T-helper 1 cell treated with Interleukin-12 subunit alpha and Interleukin-12 subunit beta and Interleukin-4 antibody, amounts not matched to agents 30 μg/mL and 1 μg/mL, for 36 hours (primary cell): Measurements from ENCODE around the gene TMEM231.
A peak's percentile ranks its signal among the peaks of the same experiment; 100 is the strongest.
"Not testable (repeated sequence)": the region's sequence is repeated elsewhere in the genome, so short reads cannot be mapped to it uniquely, and the experiment has no call there.

Experiments used
- H3K27ac Mint-ChIP-seq: one replicate; pipeline ENCODE4 v1.8.0; 2021; ENCODE audit warnings: mild to moderate bottlenecking, mixed read lengths
- H3K27me3 Mint-ChIP-seq: one replicate; pipeline ENCODE4 v1.8.0; 2021; ENCODE audit warnings: low read depth, mixed read lengths
- H3K36me3 Mint-ChIP-seq: one replicate; pipeline ENCODE4 v1.8.0; 2021; ENCODE audit warnings: low read depth, mixed read lengths
- H3K4me1 Mint-ChIP-seq: one replicate; pipeline ENCODE4 v1.8.0; 2021; ENCODE audit warnings: low read depth, mixed read lengths
- H3K4me3 Mint-ChIP-seq: one replicate; pipeline ENCODE4 v1.8.0; 2021; ENCODE audit warnings: mild to moderate bottlenecking, moderate library complexity, mixed read lengths
- H3K9me3 Mint-ChIP-seq: one replicate; pipeline ENCODE4 v1.8.0; 2021; ENCODE audit warnings: mixed read lengths

The TMEM231 gene, protein sequence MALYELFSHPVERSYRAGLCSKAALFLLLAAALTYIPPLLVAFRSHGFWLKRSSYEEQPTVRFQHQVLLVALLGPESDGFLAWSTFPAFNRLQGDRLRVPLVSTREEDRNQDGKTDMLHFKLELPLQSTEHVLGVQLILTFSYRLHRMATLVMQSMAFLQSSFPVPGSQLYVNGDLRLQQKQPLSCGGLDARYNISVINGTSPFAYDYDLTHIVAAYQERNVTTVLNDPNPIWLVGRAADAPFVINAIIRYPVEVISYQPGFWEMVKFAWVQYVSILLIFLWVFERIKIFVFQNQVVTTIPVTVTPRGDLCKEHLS

GRCh38 chr16:75555707-75556430 lies at the start of gene TMEM231:
TMEM231 (minus strand) TSS chr16:75556252; CDS start chr16:75556209, 43 bp downstream.
- Mint-ChIP-seq H3K27ac (peak within 1 kb of the TSS; percentile 85), H3K27me3 (peaks cover 16% of the 10 kb centered on the region), H3K4me3 (peak within 1 kb of the TSS; percentile 86), H3K36me3 (no peaks in the 10 kb centered on the region), H3K4me1 (peaks cover 13% of the 10 kb centered on the region), H3K9me3 (no peaks in the 10 kb centered on the region)

DNA sequence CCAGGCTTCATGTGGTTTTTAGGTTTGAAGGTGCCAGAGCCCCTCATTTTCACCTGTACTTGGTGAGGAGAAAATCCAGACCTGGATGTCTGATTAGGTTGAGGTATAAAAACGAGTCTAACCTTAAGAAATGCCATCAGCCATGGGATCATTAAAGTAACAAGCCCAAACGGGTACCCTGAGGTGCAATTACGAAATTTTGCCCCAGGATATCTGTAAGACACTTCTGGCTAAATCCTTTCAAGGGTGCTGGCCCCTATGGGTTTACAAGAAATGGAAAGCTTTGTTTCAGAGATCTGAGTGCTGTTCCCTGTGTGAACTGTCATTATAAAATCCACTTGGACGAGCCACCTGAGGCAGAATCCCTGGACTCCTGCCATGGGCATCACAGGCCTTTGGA lies 47.2 kb upstream of the TMEM231 start:
- Mint-ChIP-seq H3K4me3 (no peak overlapping the region), H3K27ac (no peak overlapping the region), H3K36me3 (peaks cover 34% of the 10 kb centered on the region), H3K4me1 (peaks cover 1% of the 10 kb centered on the region), H3K27me3 (no peaks in the 10 kb centered on the region), H3K9me3 (peaks cover 9% of the 10 kb centered on the region)

GRCh38 chr16:75599452-75600277 lies 43.6 kb upstream of the TMEM231 start:
- H3K27me3 Mint-ChIP-seq: no peaks in the 10 kb centered on the region

DNA sequence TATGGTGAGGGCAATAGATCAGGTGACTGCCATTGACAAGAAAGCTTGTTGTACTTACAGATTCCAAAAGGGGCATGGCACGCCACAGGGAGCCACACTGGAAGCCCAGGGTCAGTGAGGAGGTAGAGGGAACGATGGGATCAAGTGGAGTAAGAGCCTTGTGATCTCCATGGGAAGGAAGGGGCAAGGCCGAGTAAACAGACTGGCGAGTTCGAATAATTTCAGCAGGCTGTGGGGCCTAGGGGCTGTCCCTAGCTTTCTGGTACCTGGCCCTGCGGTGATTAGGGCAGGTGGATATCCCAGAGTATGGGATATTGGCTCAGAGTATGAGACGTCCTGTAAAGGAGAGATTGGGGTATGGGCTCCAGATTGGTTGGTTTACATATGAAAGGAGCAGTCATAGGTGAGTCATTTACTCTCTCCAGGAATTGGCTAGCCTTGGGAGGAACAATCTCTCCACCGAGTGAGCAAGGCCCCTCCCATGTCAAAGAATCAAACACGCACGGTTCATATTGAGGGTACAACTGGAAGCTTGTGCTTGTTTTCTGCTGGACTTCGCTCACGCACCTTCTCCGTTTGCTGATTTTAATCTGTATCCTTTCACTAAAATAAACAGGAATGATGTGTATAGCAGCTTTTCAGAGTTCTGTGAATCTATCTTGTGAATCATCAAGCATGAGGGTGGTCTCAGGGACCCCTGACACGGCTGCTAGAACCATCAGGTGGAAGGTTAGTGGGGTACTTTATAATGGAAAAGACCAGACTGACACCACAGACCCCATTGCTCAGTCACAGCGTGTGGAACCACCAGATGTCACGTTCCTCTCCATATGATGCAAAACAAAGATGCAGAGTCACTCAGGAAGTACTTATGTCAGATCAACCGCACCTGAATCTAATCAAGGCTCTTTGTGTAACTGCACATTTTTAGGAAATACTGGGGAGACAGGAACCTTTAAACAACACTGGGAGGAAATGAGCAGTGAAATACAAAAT lies 38.1 kb upstream of the TMEM231 start:
- H3K36me3 Mint-ChIP-seq: peaks cover 15% of the 10 kb centered on the region
- no peaks in the 10 kb centered on the region for H3K27me3 Mint-ChIP-seq
- no peak overlapping the region for H3K4me3 Mint-ChIP-seq
- peak overlapping the region; percentile 35 for H3K27ac Mint-ChIP-seq
- peaks cover 16% of the 10 kb centered on the region for H3K4me1 Mint-ChIP-seq
- peaks cover 5% of the 10 kb centered on the region for H3K9me3 Mint-ChIP-seq

More at GRCh38 chr16:75599452-75600277, 43.6 kb upstream of the TMEM231 start:
- H3K27ac Mint-ChIP-seq: no peak overlapping the region
- peaks cover 5% of the 10 kb centered on the region for H3K4me1 Mint-ChIP-seq
- H3K36me3 Mint-ChIP-seq: peaks cover 39% of the 10 kb centered on the region
- H3K4me3 Mint-ChIP-seq: no peak overlapping the region
- peaks cover 14% of the 10 kb centered on the region for H3K9me3 Mint-ChIP-seq

DNA sequence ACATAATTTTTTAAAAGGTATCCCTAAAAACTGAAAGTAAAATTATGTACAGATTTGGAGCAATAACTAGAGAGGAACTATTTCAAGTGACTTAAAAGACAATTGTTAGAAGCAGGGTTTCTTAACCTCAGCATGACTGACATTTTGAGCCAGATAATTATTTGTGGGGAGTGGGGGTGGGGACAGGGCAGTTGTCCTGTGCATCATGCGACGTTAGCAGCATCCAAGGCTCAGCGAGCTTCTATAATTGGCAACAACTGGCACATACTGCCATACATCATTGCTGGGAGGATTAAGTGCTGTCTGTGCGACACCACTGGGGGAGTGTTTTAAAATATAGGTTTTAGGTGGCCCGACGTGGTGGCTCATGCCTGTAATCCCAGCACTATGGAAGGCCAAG lies 37.3 kb upstream of the TMEM231 start:
- no peak overlapping the region for H3K4me3 Mint-ChIP-seq
- no peak overlapping the region for H3K27ac Mint-ChIP-seq
- peaks cover 5% of the 10 kb centered on the region for H3K9me3 Mint-ChIP-seq
- peaks cover 16% of the 10 kb centered on the region for H3K4me1 Mint-ChIP-seq
- H3K27me3 Mint-ChIP-seq: no peaks in the 10 kb centered on the region
- peaks cover 13% of the 10 kb centered on the region for H3K36me3 Mint-ChIP-seq

DNA sequence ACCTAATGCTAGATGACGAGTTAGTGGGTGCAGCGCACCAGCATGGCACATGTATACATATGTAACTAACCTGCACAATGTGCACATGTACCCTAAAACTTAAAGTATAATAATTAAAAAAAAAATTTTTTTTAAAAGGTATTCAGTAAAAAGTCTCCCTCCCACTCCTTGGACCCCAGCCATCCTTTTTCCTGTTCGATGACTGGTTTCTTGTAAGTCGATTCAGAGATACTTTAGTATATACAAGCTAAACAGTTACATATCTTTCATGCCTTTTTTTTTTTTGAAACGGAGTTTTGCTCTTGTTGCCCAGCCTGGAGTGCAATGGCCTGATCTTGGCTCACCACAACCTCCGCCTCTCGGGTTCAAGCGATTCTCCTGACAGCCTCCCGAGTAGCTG lies 35.9 kb upstream of the TMEM231 start:
- H3K36me3 Mint-ChIP-seq, H3K27ac Mint-ChIP-seq, H3K27me3 Mint-ChIP-seq, H3K4me3 Mint-ChIP-seq, H3K9me3 Mint-ChIP-seq: not testable (repeated sequence)
- H3K4me1 Mint-ChIP-seq: peaks cover 16% of the 10 kb centered on the region

GRCh38 chr16:75590920-75591843 lies 35.1 kb upstream of the TMEM231 start:
- no peaks in the 10 kb centered on the region for H3K9me3 Mint-ChIP-seq
- peaks cover 7% of the 10 kb centered on the region for H3K36me3 Mint-ChIP-seq
- no peak overlapping the region for H3K4me3 Mint-ChIP-seq
- H3K27me3 Mint-ChIP-seq: no peaks in the 10 kb centered on the region
- peaks cover 16% of the 10 kb centered on the region for H3K4me1 Mint-ChIP-seq
- H3K27ac Mint-ChIP-seq: no peak overlapping the region

GRCh38 chr16:75589306-75589705 lies 33.3 kb upstream of the TMEM231 start:
- no peaks in the 10 kb centered on the region for H3K9me3 Mint-ChIP-seq
- no peak overlapping the region for H3K27ac Mint-ChIP-seq
- H3K27me3 Mint-ChIP-seq: no peaks in the 10 kb centered on the region
- peaks cover 9% of the 10 kb centered on the region for H3K4me1 Mint-ChIP-seq
- H3K4me3 Mint-ChIP-seq: no peak overlapping the region
- peaks cover 1% of the 10 kb centered on the region for H3K36me3 Mint-ChIP-seq

DNA sequence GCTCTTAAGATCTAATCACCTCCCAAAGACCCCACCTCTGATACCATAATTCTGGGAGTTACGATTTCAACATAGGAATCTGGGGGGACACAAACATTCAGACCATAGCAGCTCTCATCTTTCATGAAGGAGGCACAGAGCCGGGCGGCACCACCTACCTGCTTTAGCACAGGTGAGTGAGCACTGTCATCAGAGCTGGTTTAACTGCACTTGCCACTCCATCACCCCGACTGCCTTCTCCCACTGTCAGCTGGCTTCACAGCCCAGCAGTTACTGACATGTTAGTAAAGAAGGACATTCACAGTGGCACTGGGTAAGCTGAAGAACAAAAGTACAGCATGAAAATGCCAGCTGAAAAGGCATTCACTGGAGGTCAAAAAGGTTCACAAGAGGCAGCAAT lies 32.7 kb upstream of the TMEM231 start:
- Mint-ChIP-seq H3K9me3 (no peaks in the 10 kb centered on the region), H3K4me1 (peaks cover 4% of the 10 kb centered on the region), H3K27me3 (no peaks in the 10 kb centered on the region), H3K27ac (no peak overlapping the region), H3K4me3 (no peak overlapping the region), H3K36me3 (no peaks in the 10 kb centered on the region)

GRCh38 chr16:75584108-75584507 lies 28.1 kb upstream of the TMEM231 start:
- Mint-ChIP-seq H3K4me3 (no peak overlapping the region), H3K27ac (no peak overlapping the region)

GRCh38 chr16:75579281-75579834 lies 23.3 kb upstream of the TMEM231 start:
- Mint-ChIP-seq H3K4me3 (no peak overlapping the region), H3K4me1 (peaks cover 11% of the 10 kb centered on the region), H3K27ac (no peak overlapping the region), H3K36me3 (peaks cover 29% of the 10 kb centered on the region), H3K27me3 (no peaks in the 10 kb centered on the region), H3K9me3 (no peaks in the 10 kb centered on the region)

More at GRCh38 chr16:75584108-75584507, 28.1 kb upstream of the TMEM231 start:
- H3K9me3 Mint-ChIP-seq: no peaks in the 10 kb centered on the region
- peaks cover 6% of the 10 kb centered on the region for H3K36me3 Mint-ChIP-seq
- H3K27me3 Mint-ChIP-seq: no peaks in the 10 kb centered on the region
- no peaks in the 10 kb centered on the region for H3K4me1 Mint-ChIP-seq

DNA sequence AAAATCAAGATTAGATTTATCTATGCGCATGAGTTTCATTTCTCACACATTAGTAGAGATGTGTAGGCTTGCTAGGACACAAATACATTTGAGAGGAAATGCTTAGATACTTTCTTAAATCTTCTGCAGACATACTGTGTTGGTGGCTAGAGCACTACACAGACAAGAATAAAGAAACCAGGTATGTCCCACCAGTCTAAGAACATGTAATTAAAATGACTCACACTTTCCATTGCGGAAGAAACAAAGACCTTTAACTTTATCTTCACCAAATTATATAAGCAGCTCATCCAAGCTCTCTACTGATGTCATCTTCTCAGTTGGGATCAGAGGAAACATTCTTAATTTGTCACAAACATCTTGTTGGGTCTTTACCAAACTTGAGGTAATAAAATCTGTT lies 22.7 kb upstream of the TMEM231 start:
- Mint-ChIP-seq H3K4me3 (no peak overlapping the region), H3K27me3 (no peaks in the 10 kb centered on the region), H3K9me3 (no peaks in the 10 kb centered on the region), H3K27ac (peak overlapping the region; percentile 74), H3K36me3 (peaks cover 33% of the 10 kb centered on the region), H3K4me1 (peaks cover 11% of the 10 kb centered on the region)

- Mint-ChIP-seq H3K4me1 (peaks cover 11% of the 10 kb centered on the region), H3K27ac (no peak overlapping the region), H3K4me3 (no peak overlapping the region), H3K9me3 (no peaks in the 10 kb centered on the region), H3K36me3 (peaks cover 36% of the 10 kb centered on the region), H3K27me3 (no peaks in the 10 kb centered on the region)
These were observed 22.2 kb upstream of the TMEM231 start for GRCh38 chr16:75578212-75578611.
